Melanocyte of skin (primary cell): ENCODE measurements around the gene ZNF92. TPM values are rescaled to one million over a fixed set of nuclear protein-coding genes. Genes with fewer than 3 reads are reported as not detected.

Source experiments
- total RNA-seq, 2 donors: library from RNA; depleted of rRNA; stranded (reverse); fragments of >200 nt; gene quantifications; 2 replicates each; pipeline ENCODE4 v1.2.3, GENCODE V29; 2012

The ZNF92 gene
- 1 to 10 TPM; 6.5 to 9.3 TPM for total RNA-seq

DNA sequence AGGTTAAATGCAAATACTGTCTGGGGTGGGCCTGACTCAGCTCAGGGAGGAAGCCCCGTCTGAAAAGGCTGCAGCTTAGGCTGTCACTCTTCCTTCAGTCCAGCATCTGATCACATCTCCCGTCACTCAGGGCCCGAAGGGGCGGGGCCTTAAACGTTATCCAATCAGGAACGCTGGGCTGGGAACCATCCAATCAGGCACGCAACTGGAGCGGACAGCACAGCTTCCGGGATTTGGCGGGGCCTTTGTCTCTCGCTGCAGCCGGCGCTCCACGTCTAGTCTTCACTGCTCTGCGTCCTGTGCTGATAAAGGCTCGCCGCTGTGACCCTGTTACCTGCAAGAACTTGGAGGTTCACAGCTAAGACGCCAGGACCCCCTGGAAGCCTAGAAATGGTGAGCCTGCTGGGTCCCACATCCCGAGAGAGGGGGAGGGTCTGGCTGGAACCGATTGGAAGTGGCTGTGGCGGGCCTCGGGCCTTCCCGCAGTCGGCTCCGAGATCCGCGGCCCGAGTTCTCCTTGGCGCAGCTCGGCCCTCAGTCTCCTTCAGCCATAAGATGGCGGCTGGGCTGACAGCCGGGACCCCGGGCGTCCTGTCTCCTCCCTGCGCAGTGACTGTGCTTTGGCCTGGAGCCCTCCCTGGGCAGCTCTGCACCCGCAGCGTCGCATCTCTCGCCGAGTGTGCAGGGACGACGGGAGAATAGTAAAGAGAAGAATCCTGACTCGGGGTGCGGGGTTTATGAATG, at the start of gene ZNF92:
ZNF92 (plus strand) TSS at position 248 of the 744 bp plus-strand sequence; CDS start at position 391, 143 bp downstream.

